IMR-90 (cell line): Measurements from ENCODE around the gene TMPRSS5. TPM values are rescaled to one million over a fixed set of nuclear protein-coding genes. Genes with fewer than 3 reads are reported as not detected.

Source experiments
- ATAC-seq: fragments of 200-7000 bp; cut with Tn5 transposase; 2 replicates; pipeline ENCODE4 v1.9.1; 2020; ENCODE audit warnings: low read depth, mild to moderate bottlenecking, moderate library complexity
- BruUV-seq: library from RNA; stranded (reverse); fragments of 400-500 nt; replicated peaks from 2 replicates; lab custom pipeline; 2021; lab: Mats Ljungman, UMichigan
- CTCF ChIA-PET: fragments of 300-600 bp; formaldehyde crosslinking; extraction: SDS; loops from one replicate; lab custom pipeline; 2021; ENCODE audit warnings: antibody characterized with exemption; lab: Yijun Ruan, JAX
- POLR2A ChIA-PET: fragments of 300-600 bp; sonication (Branson Sonifier 250); formaldehyde crosslinking; loops from one replicate; lab custom pipeline; 2022; ENCODE audit warnings: antibody characterized with exemption; ENCODE audit not compliant: unreplicated experiment; lab: Charles Lee
- DNase-seq: peaks from one replicate; pipeline ENCODE4 v3.0.0; 2013
- H2AFZ ChIP-seq: replicated peaks from 2 replicates; pipeline ENCODE3; 2013; ENCODE audit warnings: low read length, mild to moderate bottlenecking; ENCODE audit not compliant: poor library complexity
- H2AK5ac ChIP-seq: 2 replicates; pipeline ENCODE4 v1.6.1; 2013; ENCODE audit warnings: low read depth, low read length, inconsistent platforms
- H2AK9ac ChIP-seq: replicated peaks from 2 replicates; pipeline ENCODE3; 2013; ENCODE audit warnings: mild to moderate bottlenecking, low read depth, low read length, moderate library complexity; ENCODE audit not compliant: poor library complexity
- H2BK120ac ChIP-seq: 2 replicates; pipeline ENCODE4 v1.6.1; 2013; ENCODE audit warnings: low read depth, low read length, inconsistent platforms
- H2BK15ac ChIP-seq: 3 replicates; pipeline ENCODE4 v1.6.1; 2013; ENCODE audit warnings: low read depth, low read length, inconsistent platforms
- H2BK20ac ChIP-seq: 2 replicates; pipeline ENCODE4 v1.6.1; 2013; ENCODE audit warnings: low read depth, mild to moderate bottlenecking, inconsistent platforms, low read length, moderate library complexity
- H2BK5ac ChIP-seq: 2 replicates; pipeline ENCODE4 v1.6.1; 2013; ENCODE audit warnings: mild to moderate bottlenecking, low read depth, low read length, inconsistent platforms; ENCODE audit not compliant: poor library complexity, severe bottlenecking
- H3K14ac ChIP-seq: replicated peaks from 2 replicates; pipeline ENCODE4 v1.6.1; 2013; ENCODE audit warnings: low read depth, low read length, inconsistent platforms
- H3K18ac ChIP-seq: 2 replicates; pipeline ENCODE4 v1.6.1; 2013; ENCODE audit warnings: low read depth, low read length, control low read depth
- H3K23ac ChIP-seq: 2 replicates; pipeline ENCODE4 v1.6.1; 2013; ENCODE audit warnings: low read depth, low read length, inconsistent platforms
- H3K27ac ChIP-seq: 2 replicates; pipeline ENCODE4 v1.5.1; 2013; ENCODE audit warnings: mild to moderate bottlenecking, control low read depth, low read length; ENCODE audit not compliant: insufficient read depth
- H3K27me3 ChIP-seq: 2 replicates; pipeline ENCODE4 v1.6.1; 2013; ENCODE audit warnings: low read length; ENCODE audit not compliant: control insufficient read depth, insufficient read depth
- H3K36me3 ChIP-seq: 2 replicates; pipeline ENCODE4 v1.6.1; 2013; ENCODE audit warnings: low read length, mixed read lengths; ENCODE audit not compliant: control insufficient read depth, insufficient read depth
- H3K4ac ChIP-seq: 2 replicates; pipeline ENCODE4 v1.6.1; 2013; ENCODE audit warnings: low read depth, low read length, inconsistent platforms
- H3K4me1 ChIP-seq: 2 replicates; pipeline ENCODE4 v1.6.1; 2013; ENCODE audit warnings: low read length, mixed read lengths; ENCODE audit not compliant: control insufficient read depth, insufficient read depth
- H3K4me2 ChIP-seq: 2 replicates; pipeline ENCODE4 v1.6.1; 2013; ENCODE audit warnings: low read depth, mild to moderate bottlenecking, control low read depth, low read length, moderate library complexity
- H3K4me3 ChIP-seq: 2 replicates; pipeline ENCODE4 v1.5.1; 2013; ENCODE audit warnings: low read depth, mild to moderate bottlenecking, control low read depth, low read length, moderate library complexity; ENCODE audit not compliant: insufficient read depth
- H3K56ac ChIP-seq: 2 replicates; pipeline ENCODE4 v1.6.1; 2013; ENCODE audit warnings: low read length, inconsistent platforms; ENCODE audit not compliant: insufficient read depth; ENCODE audit errors: extremely low read depth
- H3K79me1 ChIP-seq, 2 experiments: 2 replicates each; pipeline ENCODE4 v1.6.1; 2013; ENCODE audit warnings: low read length in 2 of 2, inconsistent platforms in 1 of 2, low read depth in 1 of 2
- H3K9ac ChIP-seq: 2 replicates; pipeline ENCODE4 v1.6.1; 2013; ENCODE audit warnings: low read depth, low read length, control low read depth
- H3K9me1 ChIP-seq: 2 replicates; pipeline ENCODE4 v1.6.1; 2013; ENCODE audit warnings: low read length, inconsistent platforms; ENCODE audit not compliant: insufficient read depth
- H3K9me3 ChIP-seq: 2 replicates; pipeline ENCODE4 v1.6.1; 2013; ENCODE audit warnings: low read length; ENCODE audit not compliant: control insufficient read depth, insufficient read depth
- H4K20me1 ChIP-seq: 2 replicates; pipeline ENCODE4 v1.6.1; 2013; ENCODE audit warnings: low read length, inconsistent platforms; ENCODE audit not compliant: insufficient read depth
- H4K5ac ChIP-seq: 2 replicates; pipeline ENCODE4 v1.6.1; 2013; ENCODE audit warnings: mild to moderate bottlenecking, low read depth, low read length, control low read depth
- H4K8ac ChIP-seq, 2 experiments: 2 replicates each; pipeline ENCODE4 v1.6.1; 2013; ENCODE audit warnings: low read depth in 2 of 2, low read length in 2 of 2, control low read depth in 1 of 2, inconsistent platforms in 1 of 2
- H4K91ac ChIP-seq: 2 replicates; pipeline ENCODE4 v1.6.1; 2013; ENCODE audit warnings: low read depth, low read length, inconsistent platforms; ENCODE audit not compliant: insufficient read depth
- BHLHE40 ChIP-seq: fragments of 150-350 bp; IDR thresholded peaks from 2 replicates; pipeline ENCODE4 v1.6.1; 2016; ENCODE audit warnings: mild to moderate bottlenecking, low read depth, low read length
- CEBPB ChIP-seq: IDR thresholded peaks from 2 replicates; pipeline ENCODE4 v1.6.1; 2012; ENCODE audit warnings: low read depth, low read length, improper control_type of control experiment
- CHD1 ChIP-seq: IDR thresholded peaks from 2 replicates; pipeline ENCODE4 v1.6.1; 2012; ENCODE audit warnings: low read depth, low read length, improper control_type of control experiment
- CTCF ChIP-seq: conservative IDR thresholded peaks from 2 replicates; pipeline ENCODE4 v1.5.1; 2012; ENCODE audit warnings: mild to moderate bottlenecking, low read depth, low read length, improper control_type of control experiment
- ELK1 ChIP-seq: fragments of 150-350 bp; IDR thresholded peaks from 2 replicates; pipeline ENCODE4 v1.6.1; 2016; ENCODE audit warnings: low read depth, mild to moderate bottlenecking, low read length, moderate library complexity, borderline replicate concordance
- FOS ChIP-seq: fragments of 150-350 bp; IDR thresholded peaks from 2 replicates; pipeline ENCODE4 v1.6.1; 2016; ENCODE audit warnings: low read depth, low read length
- MAFK ChIP-seq: IDR thresholded peaks from 2 replicates; pipeline ENCODE4 v1.6.1; 2012; ENCODE audit warnings: low read depth, low read length, improper control_type of control experiment
- MAZ ChIP-seq: IDR thresholded peaks from 2 replicates; pipeline ENCODE4 v1.6.1; 2012; ENCODE audit warnings: low read depth, mild to moderate bottlenecking, low read length, improper control_type of control experiment, moderate library complexity, borderline replicate concordance
- MXI1 ChIP-seq: IDR thresholded peaks from 2 replicates; pipeline ENCODE4 v1.6.1; 2012; ENCODE audit warnings: low read depth, mild to moderate bottlenecking, low read length, moderate library complexity, borderline replicate concordance
- NFE2L2 ChIP-seq: fragments of 150-350 bp; IDR thresholded peaks from 2 replicates; pipeline ENCODE4 v1.6.1; 2016; ENCODE audit warnings: low read depth, mild to moderate bottlenecking, low read length
- POLR2A ChIP-seq: IDR thresholded peaks from 2 replicates; pipeline ENCODE4 v1.6.1; 2012; ENCODE audit warnings: mild to moderate bottlenecking, low read depth, low read length
- RAD21 ChIP-seq: IDR thresholded peaks from 2 replicates; pipeline ENCODE4 v1.6.1; 2012; ENCODE audit warnings: low read length, improper control_type of control experiment
- RCOR1 ChIP-seq: IDR thresholded peaks from 2 replicates; pipeline ENCODE4 v1.6.1; 2012; ENCODE audit warnings: mild to moderate bottlenecking, low read length, improper control_type of control experiment; ENCODE audit not compliant: insufficient replicate concordance
- RFX5 ChIP-seq: IDR thresholded peaks from 2 replicates; pipeline ENCODE4 v1.8.0; 2012; ENCODE audit warnings: low read depth, mild to moderate bottlenecking, low read length, moderate library complexity
- SMC3 ChIP-seq: fragments of 150-350 bp; IDR thresholded peaks from 2 replicates; pipeline ENCODE4 v1.6.1; 2016; ENCODE audit warnings: low read depth, mild to moderate bottlenecking, antibody characterized with exemption, low read length, moderate library complexity
- USF2 ChIP-seq: fragments of 150-350 bp; IDR thresholded peaks from 2 replicates; pipeline ENCODE4 v1.6.1; 2017; ENCODE audit warnings: mild to moderate bottlenecking, antibody characterized with exemption, low read length, low read depth
- WGBS, 2 experiments: methylation state at CpG; one replicate each; pipeline versions ENCODE4 v1.1.5 to v1.1.7; 2013; ENCODE audit warnings: missing lambda C conversion rate in 2 of 2; ENCODE audit not compliant: insufficient read length in 1 of 2; ENCODE audit errors: extremely low coverage in 2 of 2; 5-methylcytosine and 5-hydroxymethylcytosine counted together
- dilution Hi-C: fragments of 300-500 bp; cut with HindIII; formaldehyde crosslinking; loops from one replicate; pipeline ENCODE4 v1.14.3; 2018; ENCODE audit warnings: low sequenced_read_pairs; ENCODE audit not compliant: unreplicated experiment
- in situ Hi-C: fragments of 300-500 bp; cut with MboI; formaldehyde crosslinking; loops from 3 replicates; pipeline ENCODE4 v1.14.3; 2019; ENCODE audit warnings: low sequenced_read_pairs, inconsistent platforms, mixed read lengths
- intact Hi-C: fragments of 100-400 bp; cut with micrococcal nuclease; formaldehyde crosslinking; loops from 2 replicates; pipeline ENCODE4 v1.10.0; 2022
- polyA plus RNA-seq, 3 experiments: library from polyadenylated mRNA; depleted of rRNA; stranded (reverse); fragments of >200 nt; gene quantifications; 2 replicates each; pipeline ENCODE4 v1.2.3, GENCODE V29; 2012; ENCODE audit warnings: low replicate concordance in 1 of 3
- total RNA-seq: library from RNA; depleted of rRNA; stranded (reverse); fragments of >200 nt; gene quantifications from 2 replicates; pipeline ENCODE4 v1.2.3, GENCODE V29; 2012

Gene TMPRSS5
- total and polyA plus RNA-seq, 2 of the 4 experiments (the other 2 are of a cell fraction) = under 0.01 to 0.24 TPM

GRCh38 chr11:113670831-113671215 lies 35.3 kb downstream of the TMPRSS5 start:
- no peaks in the 10 kb centered on the region; the same call in 1 of the 2 replicates for H3K9me1 ChIP-seq
- dilution Hi-C loops = no loop called here
- CTCF ChIA-PET = no interaction called here

More at GRCh38 chr11:113670831-113671215, 35.3 kb downstream of the TMPRSS5 start:
- Histone ChIP-seq H3K79me1 (no peaks in the 10 kb centered on the region), H2BK120ac (no peak overlapping the region), H4K5ac (no peak overlapping the region), H3K9ac (no peak overlapping the region), H3K27me3 (peaks cover 5% of the 10 kb centered on the region), H3K36me3 (no peaks in the 10 kb centered on the region), H2BK15ac (no peak overlapping the region), H3K23ac (no peak overlapping the region), H2BK20ac (no peak overlapping the region), H3K56ac (no peak overlapping the region), H4K20me1 (no peaks in the 10 kb centered on the region), H2AK9ac (no peak overlapping the region), H3K4me3 (no peak overlapping the region), H3K4ac (no peak overlapping the region), H3K9me3 (no peaks in the 10 kb centered on the region), H3K14ac (no peak overlapping the region), H2BK5ac (no peak overlapping the region), H2AK5ac (no peak overlapping the region), H3K18ac (no peak overlapping the region), H3K4me1 (no peaks in the 10 kb centered on the region; the same call in 1 of the 2 replicates), H4K91ac (no peak overlapping the region), H3K27ac (no peak overlapping the region), H4K8ac (no peak overlapping the region), H2AFZ (no peak overlapping the region), H3K4me2 (no peak overlapping the region)
- no peak for DNase-seq
- no peak for TF ChIP-seq NFE2L2
- no peak for TF ChIP-seq CEBPB
- no peak for TF ChIP-seq CHD1
- TF ChIP-seq USF2 = no peak
- no peak for TF ChIP-seq POLR2A
- no peak for TF ChIP-seq CTCF
- no peak for TF ChIP-seq RCOR1
- TF ChIP-seq SMC3 = no peak
- TF ChIP-seq MAZ = no peak
- no peak for TF ChIP-seq FOS
- no peak for TF ChIP-seq ELK1
- TF ChIP-seq BHLHE40 = no peak
- no peak for TF ChIP-seq MAFK
- no peak for TF ChIP-seq RFX5
- TF ChIP-seq RAD21 = no peak
- no peak for TF ChIP-seq MXI1
- POLR2A ChIA-PET = no interaction called here
- no TSS peak for BruUV-seq
- in situ Hi-C loops (no loop called here), intact Hi-C loops (no loop called here)
- ATAC-seq = no peak
- WGBS, 2 experiments = 86% methylated on average over 1 of the region's 3 CpGs; no CpG with 5 or more reads in 1 of the 2 experiments
